Breast epithelium (tissue), 4 donors: ENCODE data around the gene KRTAP2-1. TPM values are rescaled to one million over a fixed set of nuclear protein-coding genes. Genes with fewer than 3 reads are reported as not detected.
"Not testable (repeated sequence)": the region's sequence is repeated elsewhere in the genome, so short reads cannot be mapped to it uniquely, and the experiment has no call there.

Experiments
- DNase-seq, 2 donors: peaks; one replicate each; pipeline ENCODE4 v3.0.0-alpha.2; 2019; ENCODE audit warnings: low spot score in 2 of 2
- H3K27ac ChIP-seq, 2 donors: fragments of 200-600 bp; sonication (generic) in 1 of 2; one replicate each; pipeline ENCODE4 v1.5.1; 2016 to 2019; ENCODE audit warnings: mild to moderate bottlenecking in 1 of 2
- H3K27me3 ChIP-seq, 2 donors: fragments of 200-600 bp; sonication (generic) in 1 of 2; one replicate each; pipeline versions ENCODE4 v1.5.1 to v1.6.0; 2017 to 2019; ENCODE audit warnings: control low read depth in 1 of 2, mild to moderate bottlenecking in 1 of 2
- H3K36me3 ChIP-seq: fragments of 200-600 bp; one replicate; pipeline ENCODE4 v1.5.1; 2019
- H3K4me1 ChIP-seq, 2 donors: fragments of 200-600 bp; sonication (generic); one replicate each; pipeline ENCODE4 v1.5.1; 2016 to 2019; ENCODE audit warnings: control low read depth in 1 of 2
- H3K4me3 ChIP-seq, 3 donors: fragments of 200-600 bp; sonication (generic); 1 replicate in 2 of 3; 2 replicates in 1 of 3; pipeline ENCODE4 v1.5.1; 2016 to 2019; ENCODE audit warnings: mild to moderate bottlenecking in 3 of 3, moderate library complexity in 2 of 3
- H3K9me3 ChIP-seq, 2 donors: fragments of 200-600 bp; sonication (generic) in 1 of 2; one replicate each; pipeline ENCODE4 v1.5.1; 2016 to 2019; ENCODE audit warnings: control low read depth in 1 of 2
- POLR2A ChIP-seq: fragments of 450-650 bp; IDR thresholded peaks from one replicate; pipeline ENCODE4 v1.6.1; 2016; ENCODE audit warnings: antibody characterized with exemption, mild to moderate bottlenecking, moderate library complexity
- POLR2AphosphoS5 ChIP-seq, 3 donors: sonication (generic); formaldehyde crosslinking; IDR thresholded peaks; one replicate each; pipeline ENCODE4 v1.6.1; 2017; ENCODE audit warnings: antibody characterized with exemption in 3 of 3
- intact Hi-C: fragments of 100-400 bp; cut with DNase I; formaldehyde crosslinking; loops from one replicate; pipeline ENCODE4 v1.15.1; 2023; ENCODE audit warnings: low total_unique reads
- total RNA-seq, 3 donors: library from RNA; depleted of rRNA; stranded (reverse); fragments of >200 nt; gene quantifications; one replicate each; pipeline ENCODE4 v1.1.0, GENCODE V29; 2016
- TF ChIP-seq, protein P1 (sequence below), 3 donors: fragments of 450-650 bp; IDR thresholded peaks; one replicate each; pipeline ENCODE4 v1.5.1; 2016 to 2017; ENCODE audit warnings: antibody characterized with exemption in 3 of 3, mild to moderate bottlenecking in 3 of 3, moderate library complexity in 3 of 3

KRTAP2-1 gene
- total RNA-seq, 3 donors from 2014 or later: not detected

DNA sequence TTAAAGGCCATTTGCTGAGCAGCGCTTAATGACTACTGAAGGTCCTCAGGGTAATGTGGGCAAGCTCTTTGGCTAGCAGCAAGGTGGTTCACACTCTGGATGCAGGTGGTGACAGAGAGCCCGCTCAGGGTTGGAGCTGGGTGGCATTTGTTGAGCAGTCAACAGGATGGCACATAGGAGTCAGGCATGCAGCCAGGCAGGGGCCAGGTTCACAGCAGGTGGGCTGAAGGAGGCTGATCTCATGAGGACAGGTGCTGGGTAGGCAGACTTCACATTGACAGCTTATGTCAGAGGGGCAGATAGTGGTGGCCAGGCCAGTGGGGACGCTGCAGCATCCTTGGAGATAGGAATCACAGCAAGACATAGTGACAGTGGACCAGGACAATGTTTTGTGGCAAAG is 42.7 kb downstream of the KRTAP2-1 start:
- Histone ChIP-seq H3K4me3 (no peak overlapping the region), H3K4me1 (no peaks in the 10 kb centered on the region), H3K27me3 (no peaks in the 10 kb centered on the region), H3K36me3 (no peaks in the 10 kb centered on the region), H3K27ac (no peak overlapping the region), H3K9me3 (no peaks in the 10 kb centered on the region)
- no peak for DNase-seq
- TF ChIP-seq POLR2A: no peak
- TF ChIP-seq, protein P1, sequence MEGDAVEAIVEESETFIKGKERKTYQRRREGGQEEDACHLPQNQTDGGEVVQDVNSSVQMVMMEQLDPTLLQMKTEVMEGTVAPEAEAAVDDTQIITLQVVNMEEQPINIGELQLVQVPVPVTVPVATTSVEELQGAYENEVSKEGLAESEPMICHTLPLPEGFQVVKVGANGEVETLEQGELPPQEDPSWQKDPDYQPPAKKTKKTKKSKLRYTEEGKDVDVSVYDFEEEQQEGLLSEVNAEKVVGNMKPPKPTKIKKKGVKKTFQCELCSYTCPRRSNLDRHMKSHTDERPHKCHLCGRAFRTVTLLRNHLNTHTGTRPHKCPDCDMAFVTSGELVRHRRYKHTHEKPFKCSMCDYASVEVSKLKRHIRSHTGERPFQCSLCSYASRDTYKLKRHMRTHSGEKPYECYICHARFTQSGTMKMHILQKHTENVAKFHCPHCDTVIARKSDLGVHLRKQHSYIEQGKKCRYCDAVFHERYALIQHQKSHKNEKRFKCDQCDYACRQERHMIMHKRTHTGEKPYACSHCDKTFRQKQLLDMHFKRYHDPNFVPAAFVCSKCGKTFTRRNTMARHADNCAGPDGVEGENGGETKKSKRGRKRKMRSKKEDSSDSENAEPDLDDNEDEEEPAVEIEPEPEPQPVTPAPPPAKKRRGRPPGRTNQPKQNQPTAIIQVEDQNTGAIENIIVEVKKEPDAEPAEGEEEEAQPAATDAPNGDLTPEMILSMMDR (IDR thresholded peaks at IDR 0.05): no peak
- TF ChIP-seq POLR2AphosphoS5 (IDR thresholded peaks at IDR 0.05): no peak
- intact Hi-C loops: no loop called here

DNA sequence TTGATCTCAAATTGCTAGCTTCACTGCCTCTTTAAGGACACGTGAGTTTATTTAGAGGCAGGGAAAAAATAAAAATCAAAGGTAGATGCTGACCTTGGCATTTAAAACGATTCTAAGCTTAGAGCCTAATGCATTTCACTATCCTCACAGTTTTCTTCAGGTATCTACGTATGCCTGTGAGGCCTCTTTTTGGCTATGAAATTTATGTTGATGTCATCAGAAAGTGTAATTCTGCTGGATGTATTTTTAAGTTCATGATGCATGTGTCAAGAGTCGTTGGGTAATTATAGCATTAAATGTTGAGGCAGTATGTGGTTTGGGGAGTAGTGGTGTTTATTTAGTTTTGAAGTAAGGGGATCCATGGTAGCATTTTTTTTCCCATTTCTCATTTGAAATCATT is 43.2 kb downstream of the KRTAP2-1 start:
- H3K36me3 ChIP-seq: no peaks in the 10 kb centered on the region
- no peak for DNase-seq
- no peak for TF ChIP-seq POLR2A
- TF ChIP-seq, protein P1 (IDR thresholded peaks at IDR 0.05): no peak
- no peak for TF ChIP-seq POLR2AphosphoS5 (IDR thresholded peaks at IDR 0.05)
- H3K27me3 ChIP-seq: no peaks in the 10 kb centered on the region
- no peak overlapping the region for H3K4me3 ChIP-seq
- H3K27ac ChIP-seq: no peak overlapping the region
- no peaks in the 10 kb centered on the region for H3K4me1 ChIP-seq
- no peaks in the 10 kb centered on the region for H3K9me3 ChIP-seq
- intact Hi-C loops: no loop called here

DNA sequence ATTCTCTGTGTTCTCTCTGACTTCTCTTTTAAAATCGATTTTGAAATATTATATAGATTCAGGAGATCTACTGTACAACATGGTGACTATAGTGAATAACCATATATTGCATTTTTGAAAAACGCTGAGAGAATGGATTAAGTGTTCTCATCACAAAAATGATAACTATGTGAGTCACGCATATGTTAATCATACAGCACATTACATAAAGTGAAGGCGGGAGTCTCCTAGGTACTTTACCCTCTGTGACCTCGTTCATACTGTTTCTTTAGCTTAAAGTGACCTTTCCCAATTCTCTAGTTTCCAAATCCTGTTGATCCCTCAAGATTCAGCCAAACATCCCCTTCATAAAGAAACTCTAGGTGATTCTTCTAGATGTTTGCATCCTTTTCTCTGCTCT is 44.3 kb downstream of the KRTAP2-1 start:
- intact Hi-C loops: no loop called here
- Histone ChIP-seq H3K9me3 (no peaks in the 10 kb centered on the region), H3K4me3 (no peak overlapping the region), H3K36me3 (no peaks in the 10 kb centered on the region), H3K27ac (no peak overlapping the region), H3K27me3 (no peaks in the 10 kb centered on the region), H3K4me1 (no peaks in the 10 kb centered on the region)
- TF ChIP-seq, protein P1 (IDR thresholded peaks at IDR 0.05): no peak
- TF ChIP-seq POLR2A (no peak), POLR2AphosphoS5 (IDR thresholded peaks at IDR 0.05) (no peak)
- DNase-seq: no peak

DNA sequence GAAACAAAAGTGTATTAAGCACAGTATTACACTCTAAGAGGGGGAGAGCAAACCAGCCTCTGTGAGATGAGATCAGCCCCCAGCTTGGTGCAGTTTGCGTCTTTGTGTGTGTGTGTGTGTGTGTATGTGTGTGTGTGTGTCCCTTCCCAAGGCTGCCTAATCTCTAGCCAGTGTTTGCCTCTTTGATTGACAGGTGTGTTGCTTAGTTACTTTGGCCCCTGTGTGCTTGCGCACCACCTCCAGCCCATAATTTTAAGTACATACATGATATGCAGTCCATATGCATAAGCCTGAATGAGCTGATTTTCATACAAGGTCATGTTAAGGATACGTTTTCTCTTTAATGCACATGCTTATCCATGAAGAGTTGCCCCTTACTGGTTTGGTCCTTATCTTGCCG is 45.3 kb downstream of the KRTAP2-1 start:
- intact Hi-C loops: no loop called here
- Histone ChIP-seq H3K4me3 (no peak overlapping the region), H3K27me3 (no peaks in the 10 kb centered on the region), H3K9me3 (no peaks in the 10 kb centered on the region), H3K4me1 (no peaks in the 10 kb centered on the region), H3K27ac (no peak overlapping the region), H3K36me3 (no peaks in the 10 kb centered on the region)
- TF ChIP-seq POLR2A (no peak), POLR2AphosphoS5 (IDR thresholded peaks at IDR 0.05) (no peak)
- TF ChIP-seq, protein P1 (IDR thresholded peaks at IDR 0.05): no peak
- DNase-seq: no peak

DNA sequence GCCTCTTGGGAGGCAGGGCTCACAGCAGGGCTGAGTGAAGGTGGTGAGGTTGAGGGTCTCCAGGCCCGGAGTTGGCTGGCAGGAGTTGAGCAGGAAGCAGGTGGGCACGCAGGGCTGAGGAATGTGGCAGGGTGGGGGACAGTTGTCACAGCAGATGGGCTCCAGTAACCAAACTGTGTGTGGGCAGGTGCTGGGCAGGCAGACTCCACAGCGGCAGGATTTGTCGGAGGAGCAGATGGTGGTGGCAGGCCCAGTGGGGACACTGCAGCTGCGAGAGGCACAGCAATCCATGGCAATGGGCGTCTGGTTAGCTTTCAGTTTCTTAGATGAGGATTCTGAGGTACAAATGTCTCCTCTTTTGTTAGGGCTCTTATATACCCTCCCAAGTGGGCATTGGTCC is 47.6 kb downstream of the KRTAP2-1 start, which contains the start of gene KRTAP3-2:
Gene KRTAP3-2, minus strand, starts transcription at position 344 of the 400 bp plus-strand sequence. Its CDS starts 53 bp downstream, at position 291.
- intact Hi-C loops: loop anchor here (5.0 kb wide), 1 partner anchor 632 kb away; no protein-coding TSS in a partner anchor

DNA sequence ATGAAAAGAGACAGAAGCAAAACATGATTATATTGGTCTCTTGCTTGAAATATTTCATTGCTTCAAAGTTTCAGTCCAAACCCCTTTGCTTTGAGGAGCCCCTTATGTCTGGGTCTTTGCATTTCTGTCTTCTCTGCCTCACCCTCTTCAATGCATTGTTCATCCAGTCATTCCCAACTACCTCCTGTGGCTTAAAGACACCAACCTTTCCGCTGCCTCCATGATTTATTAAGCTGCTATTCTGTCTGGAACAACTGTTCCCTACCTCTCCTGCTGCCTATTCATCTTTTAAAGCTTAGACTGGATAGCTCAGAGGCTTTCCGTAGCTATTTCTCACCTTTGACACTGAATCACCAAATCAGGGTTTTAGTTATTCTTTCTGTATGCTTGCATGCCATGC is 49.8 kb downstream of the KRTAP2-1 start:
- DNase-seq: no peak
- no peak overlapping the region for H3K4me3 ChIP-seq
- intact Hi-C loops: loop anchor here (5.0 kb wide), 1 partner anchor 630 kb away; no protein-coding TSS in a partner anchor
- TF ChIP-seq POLR2A (no peak), POLR2AphosphoS5 (IDR thresholded peaks at IDR 0.05) (no peak)
- TF ChIP-seq, protein P1 (IDR thresholded peaks at IDR 0.05): no peak
- no peaks in the 10 kb centered on the region for H3K4me1 ChIP-seq
- no peak overlapping the region for H3K27ac ChIP-seq
- no peaks in the 10 kb centered on the region for H3K36me3 ChIP-seq
- H3K9me3 ChIP-seq: no peaks in the 10 kb centered on the region
- no peaks in the 10 kb centered on the region for H3K27me3 ChIP-seq

More for the DNA sequence above, 47.6 kb downstream of the KRTAP2-1 start, which contains the start of gene KRTAP3-2:
- not testable (repeated sequence) for H3K9me3 ChIP-seq, H3K27ac ChIP-seq, DNase-seq, H3K36me3 ChIP-seq, H3K4me3 ChIP-seq, H3K27me3 ChIP-seq, H3K4me1 ChIP-seq
